ENCODE results near the gene EXTL2.
"Not testable (repeated sequence)": the region's sequence is repeated elsewhere in the genome, so short reads cannot be mapped to it uniquely, and the experiment has no call there.

EXTL2 gene

DNA sequence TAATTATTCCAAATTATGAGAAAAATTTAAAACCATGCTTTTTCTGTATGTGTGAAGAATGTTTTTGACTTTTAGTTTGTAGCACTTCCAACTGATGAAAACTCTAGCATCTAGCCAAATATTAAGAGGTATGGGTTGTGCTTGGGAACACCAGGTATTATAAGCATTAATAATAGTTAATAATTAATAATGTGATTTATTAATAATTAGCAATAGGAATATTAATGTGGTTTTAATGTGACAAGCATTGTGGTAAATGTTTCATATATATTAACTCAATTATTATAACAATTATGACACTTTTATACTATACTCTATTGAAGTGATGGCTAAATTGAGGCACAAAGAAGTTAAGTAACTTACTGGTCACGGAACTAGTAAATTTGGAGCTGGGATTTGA is 9.1 kb upstream of the EXTL2 start:
- Histone ChIP-seq H3K4me1 (ENCODE audit: control insufficient read depth in 2 of 2, insufficient read depth in 2 of 2, low read length in 2 of 2) (no peaks in the 10 kb centered on the region), H3K4me3 (ENCODE audit: low read length in 2 of 2) (no peak overlapping the region), H3K36me3 (ENCODE audit: control insufficient read depth in 2 of 2, insufficient read depth in 2 of 2, low read length in 2 of 2) (peaks cover 25 to 30% of the 10 kb centered on the region in 2 donors), H3K27ac (ENCODE audit: low read depth in 2 of 2, low read length in 2 of 2) (no peak overlapping the region), H3K9me3 (ENCODE audit: control insufficient read depth in 2 of 2, low read length in 2 of 2) (no peaks in the 10 kb centered on the region), H3K9ac (ENCODE audit: low read depth in 1 of 2, low read length in 2 of 2) (no peak overlapping the region), H3K27me3 (ENCODE audit: control insufficient read depth in 2 of 2, insufficient read depth in 2 of 2, low read length in 2 of 2) (no peaks in the 10 kb centered on the region)

DNA sequence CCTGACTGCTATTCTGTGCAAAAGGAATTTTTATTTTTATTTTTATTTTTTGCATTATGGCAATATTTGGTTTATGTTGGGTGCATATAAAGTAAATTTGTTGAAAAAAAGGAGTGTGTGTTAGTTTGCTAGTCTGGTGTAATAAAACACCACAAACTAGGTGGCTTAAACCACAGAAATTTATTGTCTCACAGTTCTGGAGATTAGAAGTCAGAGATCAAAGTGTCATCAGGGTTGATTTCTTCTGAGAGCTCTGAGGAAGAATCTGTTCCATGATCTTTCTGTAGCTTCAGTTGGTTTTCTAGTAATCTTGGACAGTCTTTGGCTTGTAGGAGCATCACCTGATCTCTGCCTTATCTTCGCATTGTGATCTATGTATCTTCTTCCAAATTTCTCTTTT is 7.7 kb upstream of the EXTL2 start:
- Histone ChIP-seq H3K9ac (ENCODE audit: low read depth in 1 of 2, low read length in 2 of 2) (no peak overlapping the region), H3K4me3 (ENCODE audit: low read length in 2 of 2) (no peak overlapping the region), H3K9me3 (ENCODE audit: control insufficient read depth in 2 of 2, low read length in 2 of 2) (no peaks in the 10 kb centered on the region), H3K27me3 (ENCODE audit: control insufficient read depth in 2 of 2, insufficient read depth in 2 of 2, low read length in 2 of 2) (no peaks in the 10 kb centered on the region), H3K27ac (ENCODE audit: low read depth in 2 of 2, low read length in 2 of 2) (no peak overlapping the region), H3K36me3 (ENCODE audit: control insufficient read depth in 2 of 2, insufficient read depth in 2 of 2, low read length in 2 of 2) (peaks cover 16 to 22% of the 10 kb centered on the region in 2 donors), H3K4me1 (ENCODE audit: control insufficient read depth in 2 of 2, insufficient read depth in 2 of 2, low read length in 2 of 2) (peaks cover under 1 to 3% of the 10 kb centered on the region in 2 donors)

DNA sequence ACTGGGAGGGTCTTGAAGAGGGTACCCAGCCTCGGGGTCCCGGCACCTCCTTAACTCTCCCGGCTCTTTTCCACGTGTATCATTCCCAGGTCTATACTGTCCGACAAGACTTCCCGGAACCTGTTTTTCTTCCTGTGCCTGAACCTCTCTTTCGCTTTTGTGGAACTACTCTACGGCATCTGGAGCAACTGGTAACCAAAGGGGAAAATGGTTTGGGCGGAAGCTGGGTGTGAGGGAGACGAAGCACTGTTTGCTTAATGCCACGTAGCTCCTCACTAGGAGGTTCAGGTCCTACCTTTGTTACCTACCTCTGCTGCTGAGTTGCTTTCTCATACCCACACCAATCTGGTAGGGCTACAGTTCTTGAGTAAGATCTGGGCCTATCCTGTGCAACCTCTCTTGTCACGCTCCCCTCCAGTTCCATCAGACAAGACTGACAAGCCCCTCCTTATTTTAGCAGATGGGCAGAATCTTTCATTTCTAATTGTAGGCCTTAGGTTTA is 1.9 kb upstream of the EXTL2 start:
- Histone ChIP-seq H3K9me3 (ENCODE audit: control insufficient read depth in 2 of 2, low read length in 2 of 2) (no peaks in the 10 kb centered on the region), H3K9ac (ENCODE audit: low read depth in 1 of 2, low read length in 2 of 2) (peak overlapping the region; percentile 94), H3K4me1 (ENCODE audit: control insufficient read depth in 2 of 2, insufficient read depth in 2 of 2, low read length in 2 of 2) (peaks cover 8 to 16% of the 10 kb centered on the region in 2 donors), H3K27ac (ENCODE audit: low read depth in 2 of 2, low read length in 2 of 2) (peak overlapping the region; percentile 93 to 96), H3K36me3 (ENCODE audit: control insufficient read depth in 2 of 2, insufficient read depth in 2 of 2, low read length in 2 of 2) (peaks cover 0 to 12% of the 10 kb centered on the region in 2 donors), H3K4me3 (ENCODE audit: low read length in 2 of 2) (peak overlapping the region; percentile 89 to 94), H3K27me3 (ENCODE audit: control insufficient read depth in 2 of 2, insufficient read depth in 2 of 2, low read length in 2 of 2) (no peaks in the 10 kb centered on the region)

DNA sequence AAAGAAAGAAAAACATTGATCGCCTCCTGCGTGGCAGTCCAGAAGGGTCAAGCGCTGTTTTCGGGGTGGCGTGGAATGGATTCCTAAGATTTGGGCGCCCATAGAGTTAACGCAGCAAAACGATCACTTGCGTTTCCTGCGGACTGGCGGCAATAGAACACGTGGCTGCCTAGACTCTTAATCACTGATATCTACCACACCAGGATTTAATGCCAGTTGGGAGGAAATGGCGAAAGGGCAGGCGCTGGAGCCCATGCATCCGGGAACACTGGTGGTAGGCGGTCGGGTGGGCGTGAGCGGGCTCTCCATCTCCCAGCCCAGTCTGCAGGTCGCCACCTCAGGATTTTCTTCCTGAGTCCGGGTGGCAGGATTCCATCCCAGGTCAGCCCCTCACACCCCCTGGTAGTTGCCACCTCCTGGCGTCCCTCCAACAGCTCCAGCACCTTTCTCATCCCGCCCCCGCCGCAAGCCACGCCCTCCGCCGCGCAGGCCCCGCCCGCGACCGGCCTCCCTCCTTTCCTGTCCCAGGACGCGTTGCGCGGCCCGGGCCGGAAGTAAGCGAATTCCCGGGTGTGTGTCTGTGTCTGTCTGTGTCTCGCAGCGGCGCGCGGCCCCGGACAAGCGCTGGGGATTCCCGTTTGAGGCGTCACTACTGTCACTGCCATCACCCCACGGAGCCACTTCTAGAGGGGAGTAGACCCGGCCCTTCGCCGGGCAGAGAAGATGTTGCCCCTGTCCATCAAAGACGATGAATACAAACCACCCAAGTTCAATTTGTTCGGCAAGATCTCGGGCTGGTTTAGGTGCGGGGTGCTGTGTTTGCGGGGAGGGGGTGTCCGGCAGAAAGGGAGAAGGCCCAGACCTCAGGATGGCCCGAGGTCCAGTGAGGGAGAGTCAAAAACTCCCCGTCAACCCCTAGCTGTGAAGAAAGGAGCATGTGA is 1.2 kb upstream of the EXTL2 start, which contains the start of gene SLC30A7:
TSS of gene SLC30A7 (plus strand) at position 551 of the 941 bp plus-strand sequence. CDS start at position 724, 173 bp downstream.
- Histone ChIP-seq H3K4me1 (ENCODE audit: control insufficient read depth in 2 of 2, insufficient read depth in 2 of 2, low read length in 2 of 2) (peaks cover 8 to 16% of the 10 kb centered on the region in 2 donors), H3K36me3 (ENCODE audit: control insufficient read depth in 2 of 2, insufficient read depth in 2 of 2, low read length in 2 of 2) (peaks cover 0 to 12% of the 10 kb centered on the region in 2 donors), H3K27ac (ENCODE audit: low read depth in 2 of 2, low read length in 2 of 2) (peak within 1 kb of the TSS; percentile 93 to 96)

DNA sequence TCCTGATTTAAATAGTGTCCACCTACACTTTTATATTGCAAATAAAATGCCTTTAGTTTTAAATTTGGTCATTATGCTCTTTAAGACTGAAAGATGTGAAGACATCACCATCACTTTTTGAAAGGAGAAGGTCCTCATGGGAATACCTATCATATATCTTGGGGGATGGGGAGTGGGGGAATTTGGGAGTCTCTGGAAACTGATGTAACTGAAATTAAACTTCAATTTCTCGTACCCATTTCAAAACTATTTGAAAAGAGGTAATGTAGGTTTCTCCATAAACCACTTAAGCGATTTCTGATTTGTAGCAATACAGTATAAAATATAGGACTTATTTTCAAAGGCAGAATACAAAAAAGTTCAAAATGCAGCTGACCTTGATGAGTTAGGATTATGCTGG is 924 bp downstream of the EXTL2 start:
- peaks cover 0 to 2% of the 10 kb centered on the region in 2 donors for H3K36me3 ChIP-seq (ENCODE audit: control insufficient read depth in 2 of 2, insufficient read depth in 2 of 2, low read length in 2 of 2)
- H3K27ac ChIP-seq (ENCODE audit: low read depth in 2 of 2, low read length in 2 of 2) = no peak overlapping the region
- H3K4me1 ChIP-seq (ENCODE audit: control insufficient read depth in 2 of 2, insufficient read depth in 2 of 2, low read length in 2 of 2) = peaks cover 8 to 16% of the 10 kb centered on the region in 2 donors
- H3K9me3 ChIP-seq (ENCODE audit: control insufficient read depth in 2 of 2, low read length in 2 of 2) = no peaks in the 10 kb centered on the region
- peak overlapping the region in 1 of 2 donors; percentile 94 for H3K4me3 ChIP-seq (ENCODE audit: low read length in 2 of 2)
- H3K27me3 ChIP-seq (ENCODE audit: control insufficient read depth in 2 of 2, insufficient read depth in 2 of 2, low read length in 2 of 2) = no peaks in the 10 kb centered on the region
- H3K9ac ChIP-seq (ENCODE audit: low read depth in 1 of 2, low read length in 2 of 2) = no peak overlapping the region

More for the DNA sequence above, 1.2 kb upstream of the EXTL2 start, which contains the start of gene SLC30A7:
- no peaks in the 10 kb centered on the region for H3K27me3 ChIP-seq (ENCODE audit: control insufficient read depth in 2 of 2, insufficient read depth in 2 of 2, low read length in 2 of 2)
- peak within 1 kb of the TSS; percentile 94 for H3K9ac ChIP-seq (ENCODE audit: low read depth in 1 of 2, low read length in 2 of 2)
- H3K4me3 ChIP-seq (ENCODE audit: low read length in 2 of 2) = peak within 1 kb of the TSS; percentile 89 to 94
- H3K9me3 ChIP-seq (ENCODE audit: control insufficient read depth in 2 of 2, low read length in 2 of 2) = no peaks in the 10 kb centered on the region

DNA sequence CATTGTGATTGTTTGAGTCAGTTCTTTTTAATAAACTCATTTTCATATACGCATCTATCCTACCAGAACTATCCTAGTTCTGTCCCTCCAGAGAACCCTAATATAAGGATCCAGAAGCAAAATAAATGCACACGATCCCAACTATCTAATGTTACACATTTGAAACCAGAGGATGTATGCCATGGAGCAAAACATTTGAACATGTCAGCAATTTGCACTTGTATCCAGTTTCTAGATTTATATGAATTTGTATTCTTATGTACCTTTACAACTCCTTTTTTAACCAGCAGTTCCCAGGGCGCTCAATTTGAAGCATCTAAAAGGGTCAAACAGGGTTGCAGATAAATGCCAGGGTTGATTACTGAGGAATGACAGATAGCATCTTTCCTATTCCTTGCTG is 2.1 kb downstream of the EXTL2 start:
- H3K4me3 ChIP-seq (ENCODE audit: low read length in 2 of 2) = no peak overlapping the region
- H3K27me3 ChIP-seq (ENCODE audit: control insufficient read depth in 2 of 2, insufficient read depth in 2 of 2, low read length in 2 of 2) = no peaks in the 10 kb centered on the region
- peaks cover 8 to 14% of the 10 kb centered on the region in 2 donors for H3K4me1 ChIP-seq (ENCODE audit: control insufficient read depth in 2 of 2, insufficient read depth in 2 of 2, low read length in 2 of 2)
- no peaks in the 10 kb centered on the region for H3K9me3 ChIP-seq (ENCODE audit: control insufficient read depth in 2 of 2, low read length in 2 of 2)
- H3K9ac ChIP-seq (ENCODE audit: low read depth in 1 of 2, low read length in 2 of 2) = no peak overlapping the region
- H3K36me3 ChIP-seq (ENCODE audit: control insufficient read depth in 2 of 2, insufficient read depth in 2 of 2, low read length in 2 of 2) = no peaks in the 10 kb centered on the region
- H3K27ac ChIP-seq (ENCODE audit: low read depth in 2 of 2, low read length in 2 of 2) = no peak overlapping the region

DNA sequence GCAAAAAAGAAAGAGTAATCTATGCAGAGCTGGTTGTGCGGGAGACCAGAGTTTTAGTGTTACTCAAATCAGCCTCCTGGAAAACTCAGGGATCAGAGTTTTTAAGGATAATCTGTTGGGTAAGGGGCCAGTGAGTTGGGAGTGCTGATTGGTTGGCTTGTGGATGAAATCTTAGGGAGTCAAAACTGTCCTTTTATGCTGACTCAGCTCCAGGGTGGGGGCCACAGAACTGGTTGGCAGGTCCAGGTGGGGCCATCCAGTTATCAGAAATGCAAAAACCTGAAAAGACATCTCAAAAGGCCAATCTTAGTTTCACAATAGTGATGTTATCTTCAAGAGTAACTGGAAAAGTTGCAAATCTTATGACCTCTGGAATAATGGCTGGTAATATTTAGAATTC is 3.3 kb downstream of the EXTL2 start:
- Histone ChIP-seq H3K36me3 (ENCODE audit: control insufficient read depth in 2 of 2, insufficient read depth in 2 of 2, low read length in 2 of 2) (no peaks in the 10 kb centered on the region), H3K27ac (ENCODE audit: low read depth in 2 of 2, low read length in 2 of 2) (no peak overlapping the region)

DNA sequence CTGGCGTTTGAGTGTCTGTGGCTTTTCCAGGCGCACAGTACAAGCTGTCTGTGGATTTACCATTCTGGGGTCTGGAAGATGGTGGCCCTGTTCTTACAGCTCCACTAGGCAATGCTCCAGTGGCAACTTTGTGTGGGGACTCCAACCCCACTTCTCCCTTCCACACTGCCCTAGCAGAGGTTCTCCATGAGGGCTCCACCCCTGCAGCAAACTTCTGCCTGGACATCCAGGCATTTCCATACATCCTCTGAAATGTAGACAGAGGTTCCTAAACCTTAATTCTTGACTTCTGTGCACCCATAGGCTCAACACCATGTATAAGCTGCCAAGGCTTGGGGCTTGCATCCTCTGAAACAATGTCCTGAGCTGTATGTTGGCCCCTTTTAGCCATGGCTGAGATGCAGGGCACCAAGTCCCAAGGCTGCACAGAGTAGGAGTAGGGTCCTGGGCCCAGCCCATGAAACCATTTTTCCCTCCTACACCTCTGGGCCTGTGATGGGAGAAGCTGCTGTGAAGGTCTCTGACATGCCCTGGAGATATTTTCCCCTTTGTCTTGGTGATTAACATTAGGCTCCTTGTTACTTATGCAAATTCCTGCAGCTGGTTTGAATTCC is 4.7 kb downstream of the EXTL2 start:
- H3K9me3 ChIP-seq (ENCODE audit: control insufficient read depth in 2 of 2, low read length in 2 of 2); H3K36me3 ChIP-seq (ENCODE audit: control insufficient read depth in 2 of 2, insufficient read depth in 2 of 2, low read length in 2 of 2); H3K4me3 ChIP-seq (ENCODE audit: low read length in 2 of 2): not testable (repeated sequence)

More for the DNA sequence above, 3.3 kb downstream of the EXTL2 start:
- Histone ChIP-seq H3K9ac (ENCODE audit: low read depth in 1 of 2, low read length in 2 of 2) (no peak overlapping the region), H3K27me3 (ENCODE audit: control insufficient read depth in 2 of 2, insufficient read depth in 2 of 2, low read length in 2 of 2) (no peaks in the 10 kb centered on the region), H3K9me3 (ENCODE audit: control insufficient read depth in 2 of 2, low read length in 2 of 2) (no peaks in the 10 kb centered on the region), H3K4me1 (ENCODE audit: control insufficient read depth in 2 of 2, insufficient read depth in 2 of 2, low read length in 2 of 2) (peaks cover 3 to 4% of the 10 kb centered on the region in 2 donors), H3K4me3 (ENCODE audit: low read length in 2 of 2) (no peak overlapping the region)

DNA sequence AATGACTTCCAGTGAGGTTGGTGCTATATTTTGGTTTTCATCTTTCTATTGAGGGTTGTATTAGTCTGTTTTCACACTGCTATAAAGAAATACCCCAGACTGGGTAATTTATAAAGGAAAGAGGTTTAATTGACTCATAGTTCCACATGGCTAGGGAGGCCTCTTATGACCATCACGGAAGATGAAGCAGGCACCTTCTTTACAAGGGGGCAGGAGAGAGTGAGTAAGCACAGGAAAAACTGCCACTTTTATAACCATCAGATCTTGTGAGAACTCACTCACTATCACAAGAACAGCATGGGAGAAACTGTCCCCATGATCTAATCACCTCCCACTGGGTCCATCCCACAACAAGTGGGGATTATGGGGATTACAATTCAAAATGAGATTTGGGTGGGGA is 5.6 kb downstream of the EXTL2 start:
- H3K27ac ChIP-seq (ENCODE audit: low read depth in 2 of 2, low read length in 2 of 2); H3K9ac ChIP-seq (ENCODE audit: low read depth in 1 of 2, low read length in 2 of 2); H3K4me1 ChIP-seq (ENCODE audit: control insufficient read depth in 2 of 2, insufficient read depth in 2 of 2, low read length in 2 of 2); H3K27me3 ChIP-seq (ENCODE audit: control insufficient read depth in 2 of 2, insufficient read depth in 2 of 2, low read length in 2 of 2); H3K4me3 ChIP-seq (ENCODE audit: low read length in 2 of 2); H3K36me3 ChIP-seq (ENCODE audit: control insufficient read depth in 2 of 2, insufficient read depth in 2 of 2, low read length in 2 of 2); H3K9me3 ChIP-seq (ENCODE audit: control insufficient read depth in 2 of 2, low read length in 2 of 2): not testable (repeated sequence)

More for the DNA sequence above, 4.7 kb downstream of the EXTL2 start:
- H3K27ac ChIP-seq (ENCODE audit: low read depth in 2 of 2, low read length in 2 of 2); H3K27me3 ChIP-seq (ENCODE audit: control insufficient read depth in 2 of 2, insufficient read depth in 2 of 2, low read length in 2 of 2); H3K9ac ChIP-seq (ENCODE audit: low read depth in 1 of 2, low read length in 2 of 2); H3K4me1 ChIP-seq (ENCODE audit: control insufficient read depth in 2 of 2, insufficient read depth in 2 of 2, low read length in 2 of 2): not testable (repeated sequence)

DNA sequence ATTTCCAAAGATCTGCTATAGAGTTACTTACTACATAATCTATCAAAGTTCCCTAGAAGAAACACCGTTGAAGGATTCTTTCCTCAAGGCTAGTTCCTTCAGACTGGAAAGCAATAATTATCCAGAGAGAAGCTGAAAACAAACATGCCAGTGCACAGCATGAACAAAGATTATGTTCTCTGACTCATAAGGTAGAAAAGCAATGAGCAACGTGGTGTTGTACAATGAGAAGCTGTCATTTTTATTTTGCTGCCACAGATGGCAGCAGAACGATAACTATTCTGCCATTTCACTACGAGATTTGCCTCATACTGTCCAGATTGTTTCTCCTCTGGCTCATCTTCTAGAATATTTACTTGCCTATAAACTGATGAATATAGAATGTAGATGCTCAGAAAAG is 10.7 kb downstream of the EXTL2 start:
- Histone ChIP-seq H3K9ac (ENCODE audit: low read depth in 1 of 2, low read length in 2 of 2) (no peak overlapping the region), H3K27ac (ENCODE audit: low read depth in 2 of 2, low read length in 2 of 2) (no peak overlapping the region), H3K27me3 (ENCODE audit: control insufficient read depth in 2 of 2, insufficient read depth in 2 of 2, low read length in 2 of 2) (no peaks in the 10 kb centered on the region), H3K36me3 (ENCODE audit: control insufficient read depth in 2 of 2, insufficient read depth in 2 of 2, low read length in 2 of 2) (no peaks in the 10 kb centered on the region), H3K4me1 (ENCODE audit: control insufficient read depth in 2 of 2, insufficient read depth in 2 of 2, low read length in 2 of 2) (no peaks in the 10 kb centered on the region), H3K9me3 (ENCODE audit: control insufficient read depth in 2 of 2, low read length in 2 of 2) (no peaks in the 10 kb centered on the region), H3K4me3 (ENCODE audit: low read length in 2 of 2) (no peak overlapping the region)
